Chondrocyte (in vitro differentiated cells): ENCODE results near the gene STAC2. TPM values are rescaled to one million over a fixed set of nuclear protein-coding genes. Genes with fewer than 3 reads are reported as not detected.
A peak's percentile ranks its signal among the peaks of the same experiment; 100 is the strongest.

Source experiments
- DNase-seq: peaks from one replicate; pipeline ENCODE4 v3.0.0; 2021; ENCODE audit warnings: mixed read lengths, low spot score
- H3K27ac Mint-ChIP-seq: one replicate; pipeline ENCODE4 v1.8.0; 2021; ENCODE audit warnings: mild to moderate bottlenecking, moderate library complexity, mixed read lengths; ENCODE audit not compliant: unreplicated experiment
- H3K27me3 Mint-ChIP-seq: 2 replicates; pipeline ENCODE4 v1.8.0; 2021; ENCODE audit warnings: low read depth, mixed read lengths
- H3K36me3 Mint-ChIP-seq: 2 replicates; pipeline ENCODE4 v1.8.0; 2021; ENCODE audit warnings: low read depth, mixed read lengths
- H3K4me1 Mint-ChIP-seq: 2 replicates; pipeline ENCODE4 v1.8.0; 2021; ENCODE audit warnings: low read depth, mild to moderate bottlenecking, mixed read lengths
- H3K4me3 Mint-ChIP-seq: one replicate; pipeline ENCODE4 v1.8.0; 2021; ENCODE audit warnings: mild to moderate bottlenecking, moderate library complexity, mixed read lengths; ENCODE audit not compliant: unreplicated experiment
- H3K9me3 Mint-ChIP-seq: 2 replicates; pipeline ENCODE4 v1.8.0; 2021; ENCODE audit warnings: low read depth, mixed read lengths
- total RNA-seq: library from RNA; stranded (reverse); gene quantifications from 3 replicates; pipeline ENCODE4 v1.2.1, GENCODE V29; 2021
- TF ChIP-seq, protein P1 (sequence below): fragments of 200-600 bp; sonication (generic); IDR thresholded peaks from 2 replicates; pipeline ENCODE4 v1.5.0; 2021; ENCODE audit warnings: antibody characterized with exemption, mild to moderate bottlenecking, moderate library complexity

The STAC2 gene
- total RNA-seq, 1 donor from 2014 or later = 0.35 TPM

DNA sequence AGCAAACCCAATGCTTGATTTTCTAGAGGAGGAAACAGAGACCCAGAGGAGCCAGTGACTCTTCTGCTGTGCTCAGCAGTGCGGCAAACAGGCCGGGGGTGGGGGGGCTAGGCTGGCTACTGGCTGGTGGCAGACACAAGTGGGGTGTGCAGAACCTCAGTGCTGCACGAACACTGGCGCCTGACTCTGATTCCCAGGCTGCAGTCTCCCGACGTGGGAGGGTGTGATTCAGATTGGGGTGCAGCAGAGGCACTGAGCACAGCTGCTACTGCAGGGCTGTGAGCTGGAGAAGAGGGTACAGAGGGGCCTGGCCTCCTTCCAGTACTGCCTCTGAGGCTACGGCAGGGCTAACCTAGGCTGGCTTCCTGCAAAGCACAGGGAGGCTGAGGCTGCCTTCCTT, 17.6 kb downstream of the STAC2 start:
- TF ChIP-seq, protein P1, sequence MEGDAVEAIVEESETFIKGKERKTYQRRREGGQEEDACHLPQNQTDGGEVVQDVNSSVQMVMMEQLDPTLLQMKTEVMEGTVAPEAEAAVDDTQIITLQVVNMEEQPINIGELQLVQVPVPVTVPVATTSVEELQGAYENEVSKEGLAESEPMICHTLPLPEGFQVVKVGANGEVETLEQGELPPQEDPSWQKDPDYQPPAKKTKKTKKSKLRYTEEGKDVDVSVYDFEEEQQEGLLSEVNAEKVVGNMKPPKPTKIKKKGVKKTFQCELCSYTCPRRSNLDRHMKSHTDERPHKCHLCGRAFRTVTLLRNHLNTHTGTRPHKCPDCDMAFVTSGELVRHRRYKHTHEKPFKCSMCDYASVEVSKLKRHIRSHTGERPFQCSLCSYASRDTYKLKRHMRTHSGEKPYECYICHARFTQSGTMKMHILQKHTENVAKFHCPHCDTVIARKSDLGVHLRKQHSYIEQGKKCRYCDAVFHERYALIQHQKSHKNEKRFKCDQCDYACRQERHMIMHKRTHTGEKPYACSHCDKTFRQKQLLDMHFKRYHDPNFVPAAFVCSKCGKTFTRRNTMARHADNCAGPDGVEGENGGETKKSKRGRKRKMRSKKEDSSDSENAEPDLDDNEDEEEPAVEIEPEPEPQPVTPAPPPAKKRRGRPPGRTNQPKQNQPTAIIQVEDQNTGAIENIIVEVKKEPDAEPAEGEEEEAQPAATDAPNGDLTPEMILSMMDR = no peak
- Mint-ChIP-seq H3K36me3 (peaks cover 15% of the 10 kb centered on the region), H3K9me3 (no peaks in the 10 kb centered on the region), H3K4me1 (peaks cover 25% of the 10 kb centered on the region), H3K27ac (no peak overlapping the region), H3K27me3 (no peaks in the 10 kb centered on the region), H3K4me3 (no peak overlapping the region)
- no peak for DNase-seq

DNA sequence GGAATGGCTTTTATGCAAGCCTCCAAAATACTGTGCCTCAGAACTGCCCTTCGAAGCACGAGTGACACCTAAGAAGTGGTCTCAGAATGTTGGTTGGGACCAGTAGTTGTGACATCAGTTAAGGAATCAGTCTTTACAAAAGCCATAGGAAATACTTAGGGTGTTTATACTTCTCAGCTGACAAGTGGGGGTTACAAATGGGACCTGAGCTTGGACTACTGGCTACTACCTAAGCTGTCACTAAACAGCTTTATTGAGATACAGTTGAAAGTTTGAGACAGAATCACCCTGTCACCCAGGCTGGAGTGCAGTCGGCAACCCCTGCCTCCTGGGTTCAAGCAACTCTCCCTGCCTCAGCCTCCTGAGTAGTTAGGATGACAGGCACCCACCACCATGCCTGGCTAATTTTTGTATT, 20.6 kb downstream of the STAC2 start:
- Mint-ChIP-seq H3K27me3 (no peaks in the 10 kb centered on the region), H3K27ac (peak overlapping the region; percentile 27), H3K36me3 (peaks cover 36% of the 10 kb centered on the region), H3K4me1 (peaks cover 48% of the 10 kb centered on the region), H3K4me3 (no peak overlapping the region), H3K9me3 (no peaks in the 10 kb centered on the region)
- DNase-seq = no peak
- TF ChIP-seq, protein P1 = no peak

DNA sequence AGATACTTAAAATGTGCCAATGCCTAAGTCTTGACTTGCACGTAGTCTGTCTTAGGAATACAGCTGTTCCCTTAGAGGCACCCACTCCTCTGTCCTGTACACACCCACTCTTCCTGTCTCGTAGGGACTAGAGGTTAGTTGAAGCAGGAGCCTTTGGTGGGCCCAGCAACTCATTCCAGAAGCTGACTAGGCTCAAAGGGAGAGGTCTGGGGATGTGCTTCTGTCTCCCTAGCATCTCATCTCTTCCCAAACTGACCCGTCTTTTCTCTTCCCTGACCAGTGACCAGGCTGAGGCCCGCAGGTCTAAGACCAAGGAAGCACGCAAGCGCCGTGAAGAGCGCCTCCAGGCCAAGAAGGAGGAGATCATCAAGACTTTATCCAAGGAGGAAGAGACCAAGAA, 21.5 kb downstream of the STAC2 start:
- TF ChIP-seq, protein P1 = no peak
- Mint-ChIP-seq H3K36me3 (peaks cover 36% of the 10 kb centered on the region), H3K27ac (peak overlapping the region; percentile 27), H3K27me3 (no peaks in the 10 kb centered on the region), H3K4me1 (peaks cover 51% of the 10 kb centered on the region), H3K9me3 (no peaks in the 10 kb centered on the region), H3K4me3 (no peak overlapping the region)
- DNase-seq = no peak

DNA sequence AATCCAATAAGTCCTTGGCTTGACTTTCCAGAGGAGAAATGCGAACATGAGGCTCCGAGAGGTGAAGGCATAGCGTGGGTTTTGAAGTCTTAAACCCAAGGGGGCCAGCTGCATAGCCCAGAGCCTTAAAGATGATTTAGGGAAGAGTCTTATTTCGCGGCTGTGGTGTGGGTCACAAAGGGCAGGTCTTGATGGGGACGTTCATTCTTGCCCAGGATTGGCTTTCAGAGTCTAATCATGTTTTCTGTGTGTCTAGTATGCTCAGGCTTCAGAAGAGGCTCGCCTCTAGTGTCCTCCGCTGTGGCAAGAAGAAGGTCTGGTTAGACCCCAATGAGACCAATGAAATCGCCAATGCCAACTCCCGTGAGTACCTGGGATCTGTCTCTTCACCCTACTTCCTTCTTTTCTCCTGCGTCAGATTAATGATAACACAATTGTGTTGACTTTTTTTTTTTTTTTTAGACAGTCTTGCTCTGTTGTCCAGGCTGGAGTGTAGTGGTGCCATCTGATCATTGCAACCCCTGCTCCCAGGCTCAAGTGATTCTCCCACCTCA, 24.7 kb downstream of the STAC2 start:
- H3K4me3 Mint-ChIP-seq = peak overlapping the region; percentile 98
- H3K4me1 Mint-ChIP-seq = peaks cover 52% of the 10 kb centered on the region
- no peaks in the 10 kb centered on the region for H3K27me3 Mint-ChIP-seq
- no peak for DNase-seq
- peaks cover 36% of the 10 kb centered on the region for H3K36me3 Mint-ChIP-seq
- H3K9me3 Mint-ChIP-seq = no peaks in the 10 kb centered on the region
- TF ChIP-seq, protein P1 = no peak
- peak overlapping the region; percentile 99 for H3K27ac Mint-ChIP-seq

DNA sequence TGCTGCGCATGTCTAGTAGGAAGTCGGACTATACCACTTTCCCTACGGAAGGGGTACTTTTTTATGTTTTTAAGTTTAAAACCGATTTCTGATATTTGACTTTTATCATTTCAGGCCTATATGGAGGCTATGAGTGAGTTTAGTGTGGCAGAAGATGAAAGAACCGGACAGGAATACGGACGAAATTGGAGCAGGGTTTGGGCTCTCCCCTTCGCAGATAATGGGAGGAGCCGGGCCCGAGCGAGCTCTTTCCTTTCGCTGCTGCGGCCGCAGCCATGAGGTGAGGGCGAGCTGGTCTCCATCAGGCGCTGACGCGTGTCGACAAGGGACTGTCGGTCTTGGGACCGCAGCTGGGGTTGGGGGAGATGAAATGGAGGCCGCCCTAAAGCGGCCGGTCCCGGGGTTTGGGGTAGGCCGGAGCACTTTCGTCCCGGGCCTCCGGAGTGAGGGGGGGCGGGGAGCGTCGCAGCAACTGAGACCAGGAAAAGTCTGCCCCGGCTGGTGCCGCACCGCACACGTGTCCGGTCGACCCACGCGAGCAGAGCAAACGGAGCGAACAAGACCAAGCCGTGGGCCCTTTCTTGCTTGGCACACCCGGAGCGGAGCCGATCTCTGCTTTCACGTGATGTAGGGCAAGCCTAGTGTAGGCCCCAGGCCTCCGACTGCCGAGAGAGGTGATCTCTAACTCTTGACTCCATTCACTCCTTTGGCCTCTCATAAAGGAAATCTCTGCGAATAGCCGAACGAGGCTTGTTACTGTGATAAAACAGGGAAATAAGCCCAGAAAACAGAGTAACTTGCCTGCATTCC, 25.5 kb downstream of the STAC2 start, which contains the start of gene RPL19:
Gene RPL19, plus strand, starts transcription at position 214 of the 810 bp plus-strand sequence. Its CDS starts 62 bp downstream, at position 276.
- Mint-ChIP-seq H3K27me3 (no peaks in the 10 kb centered on the region), H3K4me1 (peaks cover 58% of the 10 kb centered on the region)
- no peak for DNase-seq

More for the DNA sequence above, 25.5 kb downstream of the STAC2 start, which contains the start of gene RPL19:
- no peaks in the 10 kb centered on the region for H3K9me3 Mint-ChIP-seq
- TF ChIP-seq, protein P1 = no peak
- peak within 1 kb of the TSS; percentile 99 for H3K27ac Mint-ChIP-seq
- H3K36me3 Mint-ChIP-seq = peaks cover 36% of the 10 kb centered on the region
- peak within 1 kb of the TSS; percentile 98 for H3K4me3 Mint-ChIP-seq
